Stimulated activated naive CD8-positive, alpha-beta T cell treated with anti-CD3 and anti-CD28 coated beads, Interleukin-15, Interleukin-2, amounts not matched to agents 100 ng/mL and 50 ng/mL, for 24 hours (primary cell): ENCODE measurements around the gene GPI.

Experiments used
- H3K27ac Mint-ChIP-seq: one replicate; pipeline ENCODE4 v1.8.0; 2021; ENCODE audit warnings: mild to moderate bottlenecking, mixed read lengths
- H3K27me3 Mint-ChIP-seq: one replicate; pipeline ENCODE4 v1.8.0; 2021; ENCODE audit warnings: mixed read lengths
- H3K36me3 Mint-ChIP-seq: one replicate; pipeline ENCODE4 v1.8.0; 2021; ENCODE audit warnings: low read depth, mixed read lengths
- H3K4me1 Mint-ChIP-seq: one replicate; pipeline ENCODE4 v1.8.0; 2021; ENCODE audit warnings: low read depth, mixed read lengths
- H3K4me3 Mint-ChIP-seq: one replicate; pipeline ENCODE4 v1.8.0; 2021; ENCODE audit warnings: mild to moderate bottlenecking, mixed read lengths
- H3K9me3 Mint-ChIP-seq: one replicate; pipeline ENCODE4 v1.8.0; 2021; ENCODE audit warnings: mixed read lengths

The GPI gene

DNA sequence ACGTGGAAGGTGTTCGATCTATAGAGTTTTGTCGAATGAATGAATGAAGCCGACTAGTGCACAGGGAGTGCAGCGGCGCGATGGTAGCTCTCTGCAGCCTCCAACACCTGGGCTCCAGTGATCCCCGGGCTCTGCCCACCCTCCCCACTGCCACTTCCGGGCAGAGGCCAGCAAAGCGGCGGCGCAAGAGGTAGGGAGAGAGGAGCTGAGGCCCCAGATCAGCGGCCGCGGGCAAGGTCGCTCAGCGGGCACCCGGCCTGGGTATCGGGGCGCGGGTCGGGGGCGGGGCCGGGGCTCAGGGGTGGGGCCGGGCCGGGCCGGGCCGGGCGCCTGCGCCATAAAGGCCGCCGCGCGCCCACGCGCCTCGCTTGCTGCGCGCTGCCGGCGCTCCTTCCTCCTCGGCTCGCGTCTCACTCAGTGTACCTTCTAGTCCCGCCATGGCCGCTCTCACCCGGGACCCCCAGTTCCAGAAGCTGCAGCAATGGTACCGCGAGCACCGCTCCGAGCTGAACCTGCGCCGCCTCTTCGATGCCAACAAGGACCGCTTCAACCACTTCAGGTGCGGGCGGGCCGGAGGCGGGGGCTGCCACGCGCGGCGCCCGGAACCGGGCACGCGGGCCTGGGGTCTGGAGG is at the start of gene GPI:
GPI (plus strand) TSS at position 367 of the 633 bp plus-strand sequence; CDS start at position 438, 71 bp downstream.
- Mint-ChIP-seq H3K4me1 (peaks cover 58% of the 10 kb centered on the region), H3K27ac (peak within 1 kb of the TSS; percentile 92), H3K36me3 (peaks cover 43% of the 10 kb centered on the region), H3K27me3 (no peaks in the 10 kb centered on the region), H3K4me3 (peak within 1 kb of the TSS; percentile 98), H3K9me3 (no peaks in the 10 kb centered on the region)

DNA sequence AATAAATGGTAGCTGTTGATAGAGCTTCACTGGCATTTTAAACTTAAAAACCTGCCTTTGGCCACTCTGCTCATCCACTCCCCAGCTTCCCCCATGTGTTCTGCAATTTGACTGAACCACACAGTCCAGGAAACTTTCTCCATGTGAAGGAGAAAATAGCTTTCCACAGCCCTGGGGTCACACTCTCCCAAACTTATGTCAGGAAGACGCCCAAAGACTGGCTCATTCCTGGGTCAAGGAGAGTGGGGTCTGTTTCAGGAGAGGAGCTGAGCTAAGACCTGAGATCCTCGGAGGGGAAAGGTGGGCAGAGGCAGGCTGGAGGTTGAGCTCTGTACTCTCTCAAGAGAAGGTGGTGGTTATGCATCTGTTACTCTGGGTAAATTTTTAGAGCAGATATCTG is 48.7 kb upstream of the GPI start:
- Mint-ChIP-seq H3K27me3 (no peaks in the 10 kb centered on the region), H3K4me3 (no peak overlapping the region), H3K4me1 (peaks cover 42% of the 10 kb centered on the region), H3K36me3 (peaks cover 5% of the 10 kb centered on the region), H3K27ac (no peak overlapping the region), H3K9me3 (no peaks in the 10 kb centered on the region)

DNA sequence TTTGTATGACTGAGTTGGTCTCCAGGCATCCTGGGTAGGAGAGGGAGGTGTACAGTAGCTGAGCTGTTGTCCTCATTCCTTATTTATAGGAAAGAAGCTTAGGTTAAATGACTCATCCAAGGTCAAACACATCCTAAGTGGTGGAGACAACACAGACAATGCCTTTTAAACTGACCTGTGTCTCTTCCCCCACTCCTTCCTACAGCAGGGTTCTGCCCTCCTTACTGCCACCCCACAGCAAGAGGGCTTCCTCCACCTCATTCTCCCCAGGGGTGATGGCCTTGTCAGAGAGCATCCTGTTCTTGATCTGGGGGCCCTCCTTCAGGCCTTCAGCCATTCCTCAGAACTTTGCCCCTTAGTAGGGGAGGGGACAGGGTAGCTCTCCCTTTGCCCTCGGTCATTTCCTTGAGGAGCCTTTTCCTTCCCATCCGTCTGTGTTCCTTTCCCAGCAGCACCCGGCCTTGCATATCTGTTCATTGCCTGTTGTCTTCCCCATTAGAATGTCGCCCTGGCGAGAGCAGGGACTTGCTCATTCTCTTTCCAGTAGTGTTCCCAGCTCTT is 48.2 kb upstream of the GPI start:
- Mint-ChIP-seq H3K4me1 (peaks cover 38% of the 10 kb centered on the region), H3K27me3 (no peaks in the 10 kb centered on the region), H3K4me3 (no peak overlapping the region), H3K36me3 (peaks cover 5% of the 10 kb centered on the region), H3K9me3 (no peaks in the 10 kb centered on the region), H3K27ac (peak overlapping the region; percentile 18)

DNA sequence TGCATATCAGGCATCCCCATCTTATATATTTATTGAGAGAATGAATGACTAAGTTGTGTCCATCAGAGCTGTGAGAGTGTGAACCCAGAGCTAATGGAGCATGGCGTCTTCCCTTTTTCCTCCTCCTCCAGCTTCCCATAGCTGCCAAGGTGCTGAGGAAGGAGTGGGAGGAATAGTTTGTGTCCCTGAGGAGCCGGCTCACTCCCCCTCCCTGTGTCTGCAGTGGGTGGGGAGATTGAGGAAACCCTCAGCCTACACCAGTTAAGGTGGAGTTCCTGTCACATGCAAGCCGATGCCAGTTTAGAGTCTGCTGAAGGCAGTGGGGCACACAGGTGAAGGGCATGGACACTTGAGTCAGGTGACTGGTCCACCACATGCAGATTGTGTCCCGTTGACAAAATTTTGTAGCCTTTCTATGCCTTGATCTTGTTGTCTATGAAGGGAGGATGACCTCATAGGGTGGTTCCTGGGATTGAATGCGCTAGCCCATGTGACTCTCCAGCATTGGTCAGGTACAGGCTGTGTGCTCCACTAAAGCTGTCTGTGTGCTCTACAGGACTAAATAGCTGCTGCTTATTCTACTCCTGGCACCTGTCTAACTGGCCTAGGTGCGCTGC is 47.6 kb upstream of the GPI start:
- Mint-ChIP-seq H3K4me3 (no peak overlapping the region), H3K36me3 (peaks cover 5% of the 10 kb centered on the region), H3K27ac (peak overlapping the region; percentile 18), H3K4me1 (peaks cover 33% of the 10 kb centered on the region), H3K9me3 (no peaks in the 10 kb centered on the region), H3K27me3 (no peaks in the 10 kb centered on the region)

DNA sequence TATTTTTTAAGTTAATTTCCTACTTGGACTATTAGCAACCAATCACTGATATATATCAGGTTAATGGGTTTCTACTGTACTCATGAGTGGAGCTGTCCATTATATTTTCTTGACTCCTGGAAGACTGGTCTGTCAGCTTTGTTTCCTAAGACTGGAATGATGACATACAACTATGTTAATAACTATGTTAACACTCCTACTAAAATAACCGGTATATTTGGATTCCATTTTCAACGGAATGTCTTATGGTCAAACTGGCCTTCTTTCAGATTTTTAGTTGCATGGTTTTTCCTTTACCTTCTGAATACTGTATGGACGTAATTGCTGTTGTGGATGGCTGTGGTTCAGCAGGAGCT is 45.8 kb upstream of the GPI start:
- no peaks in the 10 kb centered on the region for H3K9me3 Mint-ChIP-seq
- H3K4me3 Mint-ChIP-seq: no peak overlapping the region
- H3K27ac Mint-ChIP-seq: no peak overlapping the region
- no peaks in the 10 kb centered on the region for H3K27me3 Mint-ChIP-seq
- peaks cover 30% of the 10 kb centered on the region for H3K4me1 Mint-ChIP-seq
- peaks cover 5% of the 10 kb centered on the region for H3K36me3 Mint-ChIP-seq

DNA sequence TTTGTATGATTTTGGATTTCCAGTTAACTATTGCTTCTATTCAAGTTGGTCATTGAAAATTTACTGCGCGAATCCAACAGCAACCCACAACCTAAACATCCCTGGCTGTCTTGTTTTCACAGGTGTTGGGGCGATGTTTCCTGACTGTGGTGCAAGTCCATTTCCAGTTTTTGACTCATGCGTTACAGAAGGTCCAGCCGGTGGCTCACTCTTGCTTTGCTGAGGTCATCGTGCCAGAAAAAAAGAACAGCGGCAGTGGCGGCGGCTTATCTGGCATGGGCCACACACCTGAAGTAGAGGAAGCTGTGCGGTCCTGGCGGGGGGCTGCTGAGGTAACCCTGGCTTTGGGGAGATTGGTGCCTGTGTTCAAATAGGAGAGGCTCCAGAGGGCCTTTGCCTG is 45.2 kb upstream of the GPI start:
- peaks cover 28% of the 10 kb centered on the region for H3K4me1 Mint-ChIP-seq
- peaks cover 7% of the 10 kb centered on the region for H3K36me3 Mint-ChIP-seq
- H3K27ac Mint-ChIP-seq: no peak overlapping the region
- H3K4me3 Mint-ChIP-seq: no peak overlapping the region
- no peaks in the 10 kb centered on the region for H3K27me3 Mint-ChIP-seq
- no peaks in the 10 kb centered on the region for H3K9me3 Mint-ChIP-seq

DNA sequence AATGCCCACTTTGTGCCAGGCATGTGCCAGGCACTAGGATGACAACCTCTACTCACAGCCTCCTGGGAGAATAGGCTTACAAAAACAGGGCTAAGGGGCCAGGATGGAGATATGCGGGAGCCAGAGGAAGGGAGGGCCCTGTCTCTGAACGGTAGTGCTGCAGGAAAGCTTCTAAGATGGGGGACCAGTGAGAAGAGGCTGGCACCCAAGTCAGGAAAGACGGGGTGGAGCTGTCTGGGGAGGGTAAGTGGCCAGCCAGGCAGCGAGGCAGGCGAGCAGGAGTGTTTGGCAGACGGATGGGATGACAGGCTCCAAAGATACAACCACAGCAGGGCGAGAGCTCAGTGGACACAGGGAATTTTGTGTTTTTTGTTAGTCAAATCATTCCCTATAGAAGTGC is 44.7 kb upstream of the GPI start:
- Mint-ChIP-seq H3K36me3 (peaks cover 10% of the 10 kb centered on the region), H3K9me3 (no peaks in the 10 kb centered on the region), H3K27ac (no peak overlapping the region), H3K27me3 (no peaks in the 10 kb centered on the region), H3K4me3 (no peak overlapping the region), H3K4me1 (peaks cover 23% of the 10 kb centered on the region)

DNA sequence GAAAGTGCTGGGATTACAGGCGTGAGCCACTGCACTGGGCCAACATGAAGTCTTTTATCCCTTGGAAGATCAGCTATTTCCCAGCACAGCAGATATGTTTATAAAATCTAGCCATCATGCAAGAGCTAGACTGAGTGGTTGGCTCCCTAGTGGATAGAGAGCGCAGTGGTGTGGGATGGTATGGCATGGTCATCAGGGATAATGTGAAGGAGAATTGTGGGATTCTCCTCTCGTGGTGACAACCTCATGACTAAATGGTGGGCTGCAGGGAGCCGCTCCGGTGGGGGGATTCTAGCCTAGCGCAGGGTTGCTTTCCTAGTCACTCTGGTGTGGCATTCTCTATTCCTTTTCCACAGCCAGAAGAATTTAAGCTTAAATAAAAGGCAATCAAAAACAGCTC is 43.3 kb upstream of the GPI start:
- peaks cover 10% of the 10 kb centered on the region for H3K36me3 Mint-ChIP-seq
- no peak overlapping the region for H3K27ac Mint-ChIP-seq
- no peaks in the 10 kb centered on the region for H3K27me3 Mint-ChIP-seq
- no peaks in the 10 kb centered on the region for H3K9me3 Mint-ChIP-seq
- H3K4me1 Mint-ChIP-seq: peaks cover 17% of the 10 kb centered on the region
- no peak overlapping the region for H3K4me3 Mint-ChIP-seq

DNA sequence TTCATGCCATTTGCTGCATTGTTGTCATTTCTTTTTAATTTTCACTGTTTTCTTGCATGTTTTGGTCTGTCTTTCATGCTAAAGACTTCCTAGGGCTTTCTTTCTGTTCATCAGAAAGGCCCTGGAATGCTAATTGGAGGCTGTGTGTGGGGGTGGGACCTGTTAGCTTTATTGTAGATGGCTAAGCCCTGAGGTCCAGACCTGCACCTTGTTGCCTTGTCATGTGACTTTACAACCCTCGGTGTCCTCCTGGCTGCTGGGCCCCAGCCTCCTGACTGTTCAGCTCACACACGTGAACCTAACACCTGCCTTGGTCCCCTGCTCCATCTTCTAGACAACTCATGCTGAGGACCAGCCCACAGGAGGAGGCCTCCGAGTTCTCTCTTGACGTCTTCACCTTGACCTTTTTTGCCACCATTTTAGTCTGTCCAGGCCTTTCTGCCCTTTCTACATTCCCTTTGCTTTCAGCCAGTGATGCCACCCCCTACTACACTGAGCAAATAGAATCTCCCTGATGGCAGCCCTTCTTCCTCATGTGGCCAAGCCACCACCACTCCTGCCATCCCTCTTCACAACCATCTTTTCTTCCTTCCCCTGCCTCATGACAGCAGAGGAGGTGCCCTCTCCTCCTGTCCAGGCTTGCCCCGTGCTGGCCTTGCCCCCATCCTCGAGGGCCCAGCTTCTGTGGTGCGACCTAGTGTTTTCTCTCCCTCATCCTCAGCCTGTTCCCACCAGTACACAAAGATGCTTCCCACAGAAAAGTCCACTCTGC is 41.4 kb upstream of the GPI start:
- Mint-ChIP-seq H3K27me3 (no peaks in the 10 kb centered on the region), H3K27ac (no peak overlapping the region), H3K36me3 (peaks cover 22% of the 10 kb centered on the region), H3K4me3 (no peak overlapping the region), H3K9me3 (no peaks in the 10 kb centered on the region), H3K4me1 (no peaks in the 10 kb centered on the region)

DNA sequence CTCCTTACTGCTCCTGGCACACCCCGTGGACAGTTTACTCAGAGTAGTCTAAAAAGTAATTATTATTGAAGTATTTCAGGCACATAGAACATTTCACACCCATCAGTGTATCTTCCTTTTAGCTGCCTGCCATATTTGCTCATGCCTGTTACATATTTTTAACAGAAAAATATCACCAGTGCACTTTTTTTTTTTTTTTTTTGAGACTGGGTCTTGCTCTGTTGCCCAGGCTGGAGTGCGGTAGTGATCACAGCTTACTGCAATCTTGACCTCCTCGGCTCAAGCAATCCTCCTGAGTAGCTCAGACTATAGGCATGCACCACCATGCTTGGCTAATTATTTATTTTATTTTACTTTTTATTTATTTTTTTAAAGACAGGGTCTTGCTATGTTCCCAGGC is 40.7 kb upstream of the GPI start:
- H3K4me1 Mint-ChIP-seq: no peaks in the 10 kb centered on the region
- H3K9me3 Mint-ChIP-seq: no peaks in the 10 kb centered on the region
- peaks cover 27% of the 10 kb centered on the region for H3K36me3 Mint-ChIP-seq
- H3K4me3 Mint-ChIP-seq: no peak overlapping the region
- H3K27me3 Mint-ChIP-seq: no peaks in the 10 kb centered on the region
- no peak overlapping the region for H3K27ac Mint-ChIP-seq

DNA sequence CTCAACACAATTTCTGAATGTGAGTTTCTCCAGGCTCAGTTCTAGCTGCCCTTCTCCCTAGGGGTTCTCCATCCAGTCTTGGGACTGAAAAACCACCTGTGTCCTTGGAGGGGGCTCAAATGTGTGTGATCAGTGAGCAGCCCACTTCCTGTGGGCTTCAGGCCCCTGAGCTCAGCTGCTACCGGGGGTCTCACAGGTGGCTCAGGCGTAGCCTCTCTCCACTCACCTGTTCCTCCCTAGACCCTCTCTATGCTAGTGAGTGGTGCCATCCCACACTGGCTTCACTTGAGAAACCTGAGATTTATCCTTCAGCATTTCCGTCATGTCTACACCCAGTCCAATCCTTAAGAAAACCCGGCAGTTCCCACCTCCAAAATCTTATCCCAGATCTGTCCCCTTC is 39.8 kb upstream of the GPI start:
- H3K4me3 Mint-ChIP-seq: no peak overlapping the region
- H3K9me3 Mint-ChIP-seq: no peaks in the 10 kb centered on the region
- H3K4me1 Mint-ChIP-seq: no peaks in the 10 kb centered on the region
- peak overlapping the region; percentile 18 for H3K27ac Mint-ChIP-seq
- H3K36me3 Mint-ChIP-seq: peaks cover 29% of the 10 kb centered on the region
- no peaks in the 10 kb centered on the region for H3K27me3 Mint-ChIP-seq

DNA sequence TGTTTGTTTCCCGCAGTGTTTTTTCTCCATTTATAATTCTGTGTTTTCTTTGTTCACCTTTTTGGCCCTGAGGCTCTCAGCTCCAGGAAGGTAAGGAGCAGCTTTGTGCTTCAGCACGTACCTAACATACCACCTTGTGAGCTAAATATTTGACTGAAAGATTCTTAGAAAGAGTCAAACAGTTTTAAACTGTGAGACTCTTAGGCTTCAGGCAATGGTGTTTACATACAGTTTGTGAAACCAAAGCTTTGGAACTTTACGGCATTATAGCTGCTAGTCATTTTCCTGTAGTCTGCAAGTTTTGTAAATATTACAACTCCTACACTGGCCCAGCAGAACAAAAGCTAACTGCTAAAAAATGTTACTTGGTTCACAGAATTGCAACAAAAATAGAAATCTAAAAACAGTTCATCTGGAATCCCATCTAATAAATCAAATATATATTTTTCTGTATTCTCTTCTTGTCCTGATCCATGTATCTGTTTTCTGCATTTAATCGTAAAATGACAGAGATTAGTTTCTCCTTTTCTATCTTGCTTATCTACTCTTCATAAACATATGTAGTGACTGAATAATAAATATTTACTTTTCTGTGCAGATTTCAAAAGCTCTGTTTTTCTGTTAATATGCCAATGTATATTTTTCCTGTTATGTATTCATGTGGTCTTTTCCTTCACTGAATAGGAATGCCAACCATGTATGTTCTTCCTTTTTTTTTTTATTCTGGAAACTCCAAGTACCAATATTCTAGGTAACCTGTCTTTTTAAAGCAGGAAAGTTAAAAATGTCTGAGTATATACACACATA is 38.8 kb upstream of the GPI start:
- Mint-ChIP-seq H3K27ac (no peak overlapping the region), H3K4me3 (no peak overlapping the region), H3K4me1 (no peaks in the 10 kb centered on the region), H3K9me3 (no peaks in the 10 kb centered on the region), H3K36me3 (peaks cover 30% of the 10 kb centered on the region), H3K27me3 (no peaks in the 10 kb centered on the region)

DNA sequence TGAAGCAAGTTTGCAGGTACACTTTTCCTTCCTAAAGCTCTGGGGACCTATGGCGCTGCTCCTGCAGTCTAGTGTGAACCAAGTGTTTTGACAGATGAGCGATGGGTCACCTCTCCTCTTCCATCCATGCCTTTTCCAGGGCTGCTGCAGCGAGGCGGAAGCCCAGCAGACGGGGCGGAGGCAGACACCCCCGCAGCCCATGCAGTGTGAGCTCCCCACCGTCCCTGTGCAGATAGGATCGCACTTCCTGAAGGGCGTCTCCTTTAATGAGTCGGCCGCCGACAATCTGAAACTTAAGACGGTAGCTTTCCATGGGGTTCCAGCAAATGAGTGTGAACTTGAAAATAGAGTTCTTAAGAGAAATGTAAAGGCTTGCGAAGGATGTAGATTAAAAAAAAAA is 37.1 kb upstream of the GPI start:
- Mint-ChIP-seq H3K36me3 (peaks cover 38% of the 10 kb centered on the region), H3K9me3 (no peaks in the 10 kb centered on the region), H3K27ac (no peak overlapping the region), H3K27me3 (no peaks in the 10 kb centered on the region), H3K4me3 (no peak overlapping the region), H3K4me1 (no peaks in the 10 kb centered on the region)

DNA sequence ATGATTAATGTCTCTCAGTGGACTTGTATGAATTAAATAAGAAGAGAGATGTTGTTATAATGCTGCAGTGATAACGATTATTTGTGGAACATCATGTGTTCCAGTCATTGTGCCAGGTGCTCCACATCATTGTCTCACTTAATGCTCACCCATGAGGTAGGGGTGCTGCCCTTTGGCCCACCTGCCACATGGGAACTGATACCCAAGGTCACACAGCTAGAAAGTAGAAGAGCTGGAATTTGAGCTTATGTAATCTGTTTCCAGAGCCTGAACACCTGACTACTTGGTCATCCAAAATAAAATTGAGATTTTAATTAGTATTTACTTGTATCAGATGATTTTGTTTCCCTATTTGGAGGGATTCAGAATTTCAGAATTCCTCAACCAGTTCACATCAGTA is 36.0 kb upstream of the GPI start:
- Mint-ChIP-seq H3K27ac (no peak overlapping the region), H3K36me3 (peaks cover 47% of the 10 kb centered on the region), H3K4me1 (no peaks in the 10 kb centered on the region), H3K4me3 (no peak overlapping the region), H3K27me3 (no peaks in the 10 kb centered on the region), H3K9me3 (no peaks in the 10 kb centered on the region)

DNA sequence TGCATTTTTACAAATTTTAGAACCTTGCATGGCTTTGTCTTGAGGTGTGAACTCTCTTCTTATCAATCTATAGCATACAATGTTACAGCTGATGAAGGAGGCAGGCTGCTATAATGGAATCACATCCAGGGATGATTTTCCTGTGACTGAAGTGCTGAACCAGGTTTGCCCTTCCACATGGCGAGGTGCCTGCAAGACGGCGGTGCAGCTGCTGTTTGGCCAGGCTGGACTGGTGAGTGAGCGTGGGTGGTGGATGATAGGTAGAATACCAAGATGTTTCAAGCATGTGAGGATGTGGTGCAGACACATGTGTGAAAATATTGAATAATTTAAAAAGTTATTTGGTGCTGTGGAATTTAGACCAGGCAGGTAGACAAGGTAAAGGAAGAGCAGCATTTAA is 34.9 kb upstream of the GPI start:
- H3K4me1 Mint-ChIP-seq: no peaks in the 10 kb centered on the region
- no peak overlapping the region for H3K27ac Mint-ChIP-seq
- H3K9me3 Mint-ChIP-seq: no peaks in the 10 kb centered on the region
- peaks cover 43% of the 10 kb centered on the region for H3K36me3 Mint-ChIP-seq
- H3K27me3 Mint-ChIP-seq: no peaks in the 10 kb centered on the region
- H3K4me3 Mint-ChIP-seq: no peak overlapping the region
